Spinal cord (tissue), 10 donors: ENCODE data around the gene LRRC3B. TPM values are rescaled to one million over a fixed set of nuclear protein-coding genes. Genes with fewer than 3 reads are reported as not detected.

Source experiments
- DNase-seq, 6 donors: peaks; one replicate each; pipeline versions ENCODE4 v3.0.0 to v3.0.0-alpha.2; 2013 to 2015; ENCODE audit warnings: low spot score in 6 of 6, low read depth in 4 of 6
- H3K27ac ChIP-seq: one replicate; pipeline ENCODE4 v1.5.1; 2013; ENCODE audit warnings: low read depth, low read length, control low read depth
- H3K27me3 ChIP-seq: one replicate; pipeline ENCODE4 v1.6.1; 2013; ENCODE audit warnings: low read length; ENCODE audit not compliant: control insufficient read depth, insufficient read depth
- H3K36me3 ChIP-seq: one replicate; pipeline ENCODE4 v1.6.1; 2013; ENCODE audit warnings: low read length; ENCODE audit not compliant: control insufficient read depth, insufficient read depth
- H3K4me1 ChIP-seq: one replicate; pipeline ENCODE4 v1.6.1; 2013; ENCODE audit warnings: low read length; ENCODE audit not compliant: control insufficient read depth, insufficient read depth
- H3K4me3 ChIP-seq: one replicate; pipeline ENCODE4 v1.5.1; 2013; ENCODE audit warnings: low read depth, low read length, control low read depth
- H3K9me3 ChIP-seq: one replicate; pipeline ENCODE4 v1.6.1; 2013; ENCODE audit warnings: low read length; ENCODE audit not compliant: control insufficient read depth, insufficient read depth
- WGBS: methylation state at CpG from one replicate; pipeline ENCODE4 v1.1.5; 2013; ENCODE audit warnings: missing lambda C conversion rate; ENCODE audit not compliant: insufficient coverage; 5-methylcytosine and 5-hydroxymethylcytosine counted together
- polyA plus RNA-seq, 2 donors: library from polyadenylated mRNA; unstranded; fragments of 120-200 nt; gene quantifications; one replicate each; pipeline ENCODE4 v1.2.1, GENCODE V29; 2013; ENCODE audit not compliant: insufficient read length in 2 of 2
- total RNA-seq, 2 donors: library from RNA; depleted of rRNA in 1 of 2; stranded (reverse); fragments of 120-200 nt in 1 of 2; fragments of >200 nt in 1 of 2; gene quantifications; one replicate each; pipeline versions ENCODE4 v1.2.3 to v1.2.4, GENCODE V29; 2013 to 2014
- donor health status: healthy.

Gene LRRC3B
- total and polyA plus RNA-seq, 4 donors, result 18.7 to 67.9 (median 42.2) TPM

- no CpG with 5 or more reads among the region's 2 CpGs for WGBS
- H3K4me1 ChIP-seq, result peaks cover 4% of the 10 kb centered on the region
- H3K27ac ChIP-seq, result no peak overlapping the region
- DNase-seq, result peak in 1 of 6 donors; percentile 65
- H3K36me3 ChIP-seq, result no peaks in the 10 kb centered on the region
- no peaks in the 10 kb centered on the region for H3K27me3 ChIP-seq
- H3K9me3 ChIP-seq, result no peaks in the 10 kb centered on the region
- H3K4me3 ChIP-seq, result no peak overlapping the region
These were observed 25.9 kb downstream of the LRRC3B start for GRCh38 chr3:26648461-26648860.

- Histone ChIP-seq H3K27me3 (no peaks in the 10 kb centered on the region), H3K9me3 (no peaks in the 10 kb centered on the region), H3K27ac (peak overlapping the region; percentile 8), H3K36me3 (no peaks in the 10 kb centered on the region), H3K4me3 (no peak overlapping the region), H3K4me1 (peaks cover 4% of the 10 kb centered on the region)
- 15% methylated on average over 4 of the region's 5 CpGs for WGBS
- DNase-seq, result peak; percentile 39 to 95 (median 69)
These were observed 29.6 kb downstream of the LRRC3B start for GRCh38 chr3:26652164-26652563.

- WGBS, result no CpG with 5 or more reads among the region's 1 CpG
- DNase-seq, result no peak
- H3K9me3 ChIP-seq, result no peaks in the 10 kb centered on the region
These were observed 31.3 kb downstream of the LRRC3B start for GRCh38 chr3:26653811-26654425.

GRCh38 chr3:26655231-26655630, 32.7 kb downstream of the LRRC3B start:
- H3K27ac ChIP-seq, result no peak overlapping the region
- no peaks in the 10 kb centered on the region for H3K27me3 ChIP-seq
- H3K36me3 ChIP-seq, result no peaks in the 10 kb centered on the region
- no peaks in the 10 kb centered on the region for H3K9me3 ChIP-seq
- H3K4me3 ChIP-seq, result no peak overlapping the region
- H3K4me1 ChIP-seq, result peaks cover 4% of the 10 kb centered on the region
- no CpG with 5 or more reads among the region's 2 CpGs for WGBS
- no peak for DNase-seq

More at GRCh38 chr3:26653811-26654425, 31.3 kb downstream of the LRRC3B start:
- Histone ChIP-seq H3K27me3 (no peaks in the 10 kb centered on the region), H3K36me3 (no peaks in the 10 kb centered on the region), H3K27ac (no peak overlapping the region), H3K4me3 (no peak overlapping the region), H3K4me1 (peaks cover 4% of the 10 kb centered on the region)

GRCh38 chr3:26657348-26657976, 34.9 kb downstream of the LRRC3B start:
- DNase-seq, result no peak
- Histone ChIP-seq H3K4me1 (no peaks in the 10 kb centered on the region), H3K4me3 (no peak overlapping the region), H3K27me3 (no peaks in the 10 kb centered on the region), H3K36me3 (no peaks in the 10 kb centered on the region), H3K9me3 (no peaks in the 10 kb centered on the region), H3K27ac (no peak overlapping the region)
- 40% methylated on average over 1 of the region's 6 CpGs for WGBS

- Histone ChIP-seq H3K4me1 (no peaks in the 10 kb centered on the region), H3K27ac (no peak overlapping the region), H3K9me3 (no peaks in the 10 kb centered on the region), H3K36me3 (no peaks in the 10 kb centered on the region), H3K4me3 (no peak overlapping the region), H3K27me3 (no peaks in the 10 kb centered on the region)
- no peak for DNase-seq
- WGBS, result 48% methylated on average over 3 of the region's 3 CpGs
These were observed 45.6 kb downstream of the LRRC3B start for GRCh38 chr3:26668171-26668570.

GRCh38 chr3:26668696-26669095, 46.1 kb downstream of the LRRC3B start:
- Histone ChIP-seq H3K4me3 (no peak overlapping the region), H3K27me3 (no peaks in the 10 kb centered on the region), H3K27ac (no peak overlapping the region), H3K4me1 (no peaks in the 10 kb centered on the region), H3K36me3 (no peaks in the 10 kb centered on the region), H3K9me3 (no peaks in the 10 kb centered on the region)
- no peak for DNase-seq

GRCh38 chr3:26675336-26675735, 52.8 kb downstream of the LRRC3B start:
- no CpG with 5 or more reads among the region's 2 CpGs for WGBS
- no peaks in the 10 kb centered on the region for H3K9me3 ChIP-seq
- H3K27me3 ChIP-seq, result no peaks in the 10 kb centered on the region
- H3K36me3 ChIP-seq, result no peaks in the 10 kb centered on the region
- H3K27ac ChIP-seq, result no peak overlapping the region
- no peaks in the 10 kb centered on the region for H3K4me1 ChIP-seq
- H3K4me3 ChIP-seq, result no peak overlapping the region
- peak in 1 of 6 donors; percentile 77 for DNase-seq

GRCh38 chr3:26681632-26682031, 59.1 kb downstream of the LRRC3B start:
- DNase-seq, result peak in 1 of 6 donors; percentile 56
- WGBS, result no CpG with 5 or more reads among the region's 2 CpGs
- Histone ChIP-seq H3K9me3 (no peaks in the 10 kb centered on the region), H3K4me3 (no peak overlapping the region), H3K27ac (no peak overlapping the region), H3K36me3 (no peaks in the 10 kb centered on the region), H3K4me1 (no peaks in the 10 kb centered on the region), H3K27me3 (no peaks in the 10 kb centered on the region)

GRCh38 chr3:26682406-26682805, 59.8 kb downstream of the LRRC3B start:
- WGBS, result no CpG with 5 or more reads among the region's 1 CpG
- Histone ChIP-seq H3K4me3 (no peak overlapping the region), H3K36me3 (no peaks in the 10 kb centered on the region), H3K27me3 (no peaks in the 10 kb centered on the region), H3K4me1 (no peaks in the 10 kb centered on the region), H3K27ac (no peak overlapping the region), H3K9me3 (no peaks in the 10 kb centered on the region)
- DNase-seq, result peak in 1 of 6 donors; percentile 49
